CD4-positive, alpha-beta T cell (primary cell): ENCODE data around the gene P3H3. TPM values are rescaled to one million over a fixed set of nuclear protein-coding genes. Genes with fewer than 3 reads are reported as not detected.

Experiments
- ATAC-seq: fragments of 200-7000 bp; cut with Tn5 transposase; one replicate; pipeline ENCODE4 v1.10.0; 2022; ENCODE audit warnings: mild to moderate bottlenecking; ENCODE audit not compliant: poor library complexity
- CTCF ChIA-PET: fragments of 350-600 bp; sonication (Branson Sonifier 250); formaldehyde crosslinking; loops from one replicate; lab custom pipeline; 2021; ENCODE audit warnings: antibody characterized with exemption, inconsistent platforms; lab: Charles Lee
- POLR2A ChIA-PET: fragments of 350-600 bp; sonication (Branson Sonifier 250); formaldehyde crosslinking; loops from one replicate; lab custom pipeline; 2021; ENCODE audit warnings: antibody characterized with exemption, inconsistent platforms; lab: Charles Lee
- DNase-seq, 14 experiments: peaks; one replicate each; pipeline ENCODE4 v3.0.0-alpha.2; 2013 to 2020; ENCODE audit warnings: mixed read lengths in 2 of 14
- H3K27ac ChIP-seq, 2 donors: one replicate each; pipeline versions ENCODE4 v1.5.1 to v1.7.0; 2013; ENCODE audit warnings: low read length in 2 of 2, low read depth in 1 of 2, mild to moderate bottlenecking in 1 of 2
- H3K27me3 ChIP-seq, 2 experiments: 1 replicate in 1 of 2; 2 replicates in 1 of 2; pipeline versions ENCODE4 v1.6.1 to v1.7.0; 2013; ENCODE audit warnings: low read length in 2 of 2, control low read depth in 1 of 2, mild to moderate bottlenecking in 1 of 2, moderate library complexity in 1 of 2; ENCODE audit not compliant: insufficient read depth in 2 of 2, control insufficient read depth in 1 of 2
- H3K36me3 ChIP-seq: one replicate; pipeline ENCODE4 v1.6.1; 2013; ENCODE audit warnings: low read length, control low read depth; ENCODE audit not compliant: insufficient read depth
- H3K4me1 ChIP-seq: one replicate; pipeline ENCODE4 v1.6.1; 2013; ENCODE audit warnings: low read length, control low read depth; ENCODE audit not compliant: insufficient read depth
- H3K4me3 ChIP-seq: one replicate; pipeline ENCODE4 v1.5.1; 2013; ENCODE audit warnings: mild to moderate bottlenecking, low read length, moderate library complexity
- H3K9me3 ChIP-seq, 2 experiments: 1 replicate in 1 of 2; 2 replicates in 1 of 2; pipeline versions ENCODE4 v1.6.1 to v1.7.0; 2013; ENCODE audit warnings: low read length in 2 of 2, mild to moderate bottlenecking in 2 of 2, control low read depth in 1 of 2, moderate library complexity in 1 of 2; ENCODE audit not compliant: control insufficient read depth in 1 of 2, insufficient read depth in 1 of 2
- H3K27ac Mint-ChIP-seq: one replicate; pipeline ENCODE4 v1.8.0; 2020; ENCODE audit warnings: mixed read lengths
- H3K27me3 Mint-ChIP-seq: one replicate; pipeline ENCODE4 v1.8.0; 2021; ENCODE audit warnings: mixed read lengths
- H3K36me3 Mint-ChIP-seq: one replicate; pipeline ENCODE4 v1.8.0; 2021; ENCODE audit warnings: low read depth, mixed read lengths
- H3K4me1 Mint-ChIP-seq: one replicate; pipeline ENCODE4 v1.8.0; 2021; ENCODE audit warnings: low read depth, mixed read lengths
- H3K4me3 Mint-ChIP-seq: one replicate; pipeline ENCODE4 v1.8.0; 2020; ENCODE audit warnings: mild to moderate bottlenecking, mixed read lengths
- H3K9me3 Mint-ChIP-seq: one replicate; pipeline ENCODE4 v1.8.0; 2020; ENCODE audit warnings: mixed read lengths
- CTCF ChIP-seq: fragments of 200-600 bp; IDR thresholded peaks from one replicate; pipeline ENCODE4 v1.8.0; 2022; ENCODE audit warnings: antibody characterized with exemption, mild to moderate bottlenecking
- intact Hi-C, 2 experiments: fragments of 100-400 bp; cut with DNase I in 1 of 2; cut with micrococcal nuclease in 1 of 2; formaldehyde crosslinking; loops; one replicate each; pipeline versions ENCODE4 v1.15.1 to v1.9.0; 2023 to 2025; cut with DNase I, micrococcal nuclease
- total RNA-seq, 174 experiments: library from RNA in 2 of 174; stranded (reverse) in 2 of 174; gene quantifications; one replicate each; pipeline ENCODE4 v1.2.3 and lab custom pipeline; 2021 to 2026

The P3H3 gene
- total RNA-seq, 2 experiments from 2014 or later = 2.5 to 4.1 TPM

DNA sequence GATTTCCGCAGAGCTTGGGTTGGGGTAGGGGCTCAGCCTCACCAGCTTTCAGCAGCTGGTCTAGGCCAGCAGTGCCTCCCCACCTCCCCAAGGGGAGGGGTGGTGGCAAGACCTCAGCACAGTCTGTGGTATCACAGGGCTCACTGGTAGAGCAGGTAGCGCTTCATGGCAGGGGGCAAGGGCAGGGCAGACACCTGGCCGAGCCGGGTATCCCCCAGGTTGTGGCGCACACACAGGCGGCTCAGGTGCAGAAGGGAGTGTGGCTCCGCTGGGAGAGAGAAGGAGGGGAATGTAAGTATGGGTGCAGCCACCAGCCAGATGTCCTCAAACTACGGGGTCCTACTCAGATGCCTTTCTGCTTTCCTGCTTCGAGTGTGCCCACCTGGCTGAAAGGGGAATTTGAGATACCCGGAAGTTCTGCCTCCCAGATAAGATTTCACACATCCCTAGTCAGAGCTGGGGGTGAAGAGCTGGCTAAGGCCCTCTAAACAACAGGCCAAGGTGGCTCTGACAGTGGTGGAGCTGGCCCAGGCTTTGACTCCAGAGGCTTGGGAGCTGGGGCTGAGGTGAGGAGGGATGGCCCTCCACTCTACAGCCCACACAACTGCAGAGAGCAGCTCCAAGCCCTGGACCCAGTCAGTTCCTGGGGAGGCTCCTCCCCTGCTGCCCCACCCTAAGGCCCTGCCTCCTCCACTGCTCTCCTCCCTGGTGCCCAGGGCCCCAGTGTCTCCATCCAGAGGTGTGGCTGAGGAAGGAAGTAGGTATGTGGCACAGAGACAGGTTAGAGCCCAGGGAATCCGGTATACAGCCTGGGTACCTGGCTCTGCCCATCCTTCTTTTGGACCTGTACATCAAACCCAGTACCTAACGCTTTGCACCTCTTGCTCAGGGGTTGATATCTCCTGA lies 43.1 kb downstream of the P3H3 start:
- peak overlapping the region; percentile 32 to 62 for H3K27ac ChIP-seq
- no peaks in the 10 kb centered on the region for H3K9me3 Mint-ChIP-seq
- peaks cover 69% of the 10 kb centered on the region for H3K4me1 ChIP-seq
- peak overlapping the region; percentile 78 for H3K27ac Mint-ChIP-seq
- peak overlapping the region; percentile 88 for H3K4me3 Mint-ChIP-seq
- POLR2A ChIA-PET = interaction anchor here (1.4 to 4.4 kb wide), 9 partner anchors 19 to 263 kb away, joined by 3 to 106 read pairs (median 23); partner anchors contain the start of genes C12orf57, C1RL, CDCA3 and ENO2
- H3K9me3 ChIP-seq = no peaks in the 10 kb centered on the region
- peaks cover 32% of the 10 kb centered on the region for H3K36me3 Mint-ChIP-seq
- DNase-seq (peak in 4 of 14 experiments; percentile 37 to 66 (median 53)), ATAC-seq (no peak)
- TF ChIP-seq CTCF = no peak
- CTCF ChIA-PET = interaction anchor here (1.2 to 10.3 kb wide), 9 partner anchors 11 to 94 kb away, joined by 4 to 153 read pairs (median 24); partner anchors contain the start of genes CDCA3, ENO2, LRRC23 and P3H3
- intact Hi-C loops = loop anchor here (5.0 kb wide), 2 partner anchors 41 to 146 kb away; partner anchors contain the start of genes ENO2 (in 1 of the 2) and LPCAT3 (in 1 of the 2)
- H3K4me1 Mint-ChIP-seq = peaks cover 69% of the 10 kb centered on the region
- H3K27me3 Mint-ChIP-seq = no peaks in the 10 kb centered on the region
- peak overlapping the region; percentile 93 for H3K4me3 ChIP-seq
- H3K27me3 ChIP-seq = no peaks in the 10 kb centered on the region
- H3K36me3 ChIP-seq = peaks cover 24% of the 10 kb centered on the region

GRCh38 chr12:6872073-6873048 lies 44.2 kb downstream of the P3H3 start:
- Histone ChIP-seq H3K36me3 (peaks cover 24% of the 10 kb centered on the region), H3K4me1 (peaks cover 61% of the 10 kb centered on the region), H3K27me3 (no peaks in the 10 kb centered on the region), H3K27ac (peak overlapping the region; percentile 58 to 81), H3K9me3 (no peaks in the 10 kb centered on the region), H3K4me3 (peak overlapping the region; percentile 93)
- peak overlapping the region; percentile 78 for H3K27ac Mint-ChIP-seq
- ATAC-seq = peak; percentile 37
- H3K9me3 Mint-ChIP-seq = no peaks in the 10 kb centered on the region
- peak; percentile 93 for TF ChIP-seq CTCF
- peak overlapping the region; percentile 88 for H3K4me3 Mint-ChIP-seq
- no peaks in the 10 kb centered on the region for H3K27me3 Mint-ChIP-seq
- H3K4me1 Mint-ChIP-seq = peaks cover 59% of the 10 kb centered on the region
- peak; percentile 70 to 92 (median 80) for DNase-seq
- CTCF ChIA-PET = interaction anchor here (0.6 to 10.3 kb wide), 48 partner anchors 8 to 302 kb away, joined by 3 to 153 read pairs (median 6); partner anchors contain the start of genes C12orf57, C1RL, CDCA3 and COPS7A
- H3K36me3 Mint-ChIP-seq = peaks cover 32% of the 10 kb centered on the region
- POLR2A ChIA-PET = interaction anchor here (0.6 to 4.4 kb wide), 39 partner anchors 8 to 404 kb away, joined by 3 to 106 read pairs (median 7); partner anchors contain the start of genes ATN1, C12orf57, C1RL and CD4
- intact Hi-C loops = loop anchor here (1.0 to 5.0 kb wide), 10 partner anchors 18 to 317 kb away; partner anchors contain the start of genes LPCAT3 (in 2 of the 2), PEX5 (in 2 of the 2), EMG1 (in 1 of the 2) and ENO2 (in 1 of the 2)
